C4-2B (cell line): ENCODE results near the gene ENKD1.

ENCODE experiments used
- CTCF ChIP-seq: fragments of 450-650 bp; conservative IDR thresholded peaks from 2 replicates; pipeline ENCODE4 v1.5.1; 2017; ENCODE audit warnings: mild to moderate bottlenecking
- ZFX ChIP-seq: fragments of 450-650 bp; IDR thresholded peaks from 2 replicates; pipeline ENCODE4 v1.6.1; 2017

GRCh38 chr16:67647111-67647651 is 19.4 kb downstream of the ENKD1 start:
- no peak for TF ChIP-seq CTCF
- no peak for TF ChIP-seq ZFX
